GM18505 (cell line): Measurements from ENCODE around the gene BORCS8.

Experiments
- ATAC-seq: cut with Tn5 transposase; IDR thresholded peaks from one replicate; pipeline ENCODE4 v1.9.1; 2021; ENCODE audit not compliant: unreplicated experiment
- POLR2A ChIP-seq: IDR thresholded peaks from 4 replicates; pipeline ENCODE4 v1.6.1; 2011; ENCODE audit warnings: borderline replicate concordance; ENCODE audit not compliant: insufficient read depth, insufficient read length; ENCODE audit errors: extremely low read depth

The BORCS8 gene

DNA sequence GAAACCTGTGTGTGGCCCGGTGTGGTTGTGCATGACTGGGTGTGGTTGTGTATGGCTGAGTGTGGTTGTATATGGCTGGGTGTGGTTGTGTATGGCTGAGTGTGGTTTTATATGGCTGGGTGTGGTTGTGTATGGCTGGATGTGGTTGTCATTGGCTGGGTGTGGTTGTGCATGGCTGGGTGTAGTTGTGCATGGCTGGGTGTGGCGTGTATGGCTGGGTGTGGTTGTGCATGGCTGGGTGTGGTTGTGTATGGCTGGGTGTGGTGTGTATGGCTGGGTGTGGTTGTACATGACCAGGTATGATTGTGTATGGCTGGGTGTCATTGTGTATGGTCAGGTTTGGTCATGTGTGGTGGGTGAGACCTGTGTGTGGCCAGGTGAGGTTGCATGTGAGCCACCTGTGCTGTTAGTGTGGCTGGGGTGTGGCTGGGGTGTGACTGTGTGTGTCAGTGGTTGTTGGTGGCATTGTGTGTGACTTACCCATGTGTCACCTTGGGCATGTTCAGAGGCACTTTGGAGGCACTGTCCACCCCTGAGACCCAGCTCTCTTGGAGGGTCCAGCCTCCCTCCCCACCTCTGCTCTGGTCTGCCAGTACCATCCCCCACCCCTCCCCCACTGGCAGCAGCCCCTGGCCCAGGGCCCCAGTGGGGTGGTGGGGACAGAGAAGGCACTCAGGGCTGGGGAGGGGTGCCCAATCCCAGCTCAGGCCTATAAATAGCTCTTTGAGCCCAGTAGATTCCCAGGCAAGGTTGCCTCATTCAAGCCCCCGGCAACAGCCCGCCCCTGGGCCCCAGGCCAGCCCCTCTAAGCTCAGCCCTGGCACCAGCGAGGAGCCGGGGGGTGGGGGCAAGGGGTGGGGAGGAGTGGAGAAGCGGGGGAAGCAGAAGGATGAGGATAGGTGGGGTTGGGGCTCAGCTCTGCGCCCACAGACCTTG lies 16.0 kb upstream of the BORCS8 start:
- no peak for TF ChIP-seq POLR2A
- no peak for ATAC-seq

DNA sequence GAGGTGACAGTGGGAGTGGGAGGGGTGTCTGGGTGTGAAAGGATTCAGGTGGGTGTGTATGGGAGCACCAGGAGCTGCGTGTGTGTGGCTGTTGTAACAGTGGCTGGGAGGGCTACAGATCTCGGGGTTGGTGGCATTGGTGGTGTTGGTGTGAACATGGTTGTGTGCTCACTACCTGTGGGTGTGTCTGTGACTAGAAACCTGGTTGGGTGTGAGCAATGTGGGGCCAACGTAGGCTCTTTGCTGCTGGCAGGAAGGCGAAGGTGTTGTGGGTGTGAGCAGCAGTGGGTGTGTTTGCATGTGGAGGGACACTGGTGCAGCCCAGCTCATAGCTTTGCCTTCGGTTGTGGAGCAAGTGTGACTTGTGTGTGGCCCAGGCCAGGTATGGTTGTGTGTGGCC lies 15.0 kb upstream of the BORCS8 start:
- ATAC-seq = no peak
- no peak for TF ChIP-seq POLR2A

DNA sequence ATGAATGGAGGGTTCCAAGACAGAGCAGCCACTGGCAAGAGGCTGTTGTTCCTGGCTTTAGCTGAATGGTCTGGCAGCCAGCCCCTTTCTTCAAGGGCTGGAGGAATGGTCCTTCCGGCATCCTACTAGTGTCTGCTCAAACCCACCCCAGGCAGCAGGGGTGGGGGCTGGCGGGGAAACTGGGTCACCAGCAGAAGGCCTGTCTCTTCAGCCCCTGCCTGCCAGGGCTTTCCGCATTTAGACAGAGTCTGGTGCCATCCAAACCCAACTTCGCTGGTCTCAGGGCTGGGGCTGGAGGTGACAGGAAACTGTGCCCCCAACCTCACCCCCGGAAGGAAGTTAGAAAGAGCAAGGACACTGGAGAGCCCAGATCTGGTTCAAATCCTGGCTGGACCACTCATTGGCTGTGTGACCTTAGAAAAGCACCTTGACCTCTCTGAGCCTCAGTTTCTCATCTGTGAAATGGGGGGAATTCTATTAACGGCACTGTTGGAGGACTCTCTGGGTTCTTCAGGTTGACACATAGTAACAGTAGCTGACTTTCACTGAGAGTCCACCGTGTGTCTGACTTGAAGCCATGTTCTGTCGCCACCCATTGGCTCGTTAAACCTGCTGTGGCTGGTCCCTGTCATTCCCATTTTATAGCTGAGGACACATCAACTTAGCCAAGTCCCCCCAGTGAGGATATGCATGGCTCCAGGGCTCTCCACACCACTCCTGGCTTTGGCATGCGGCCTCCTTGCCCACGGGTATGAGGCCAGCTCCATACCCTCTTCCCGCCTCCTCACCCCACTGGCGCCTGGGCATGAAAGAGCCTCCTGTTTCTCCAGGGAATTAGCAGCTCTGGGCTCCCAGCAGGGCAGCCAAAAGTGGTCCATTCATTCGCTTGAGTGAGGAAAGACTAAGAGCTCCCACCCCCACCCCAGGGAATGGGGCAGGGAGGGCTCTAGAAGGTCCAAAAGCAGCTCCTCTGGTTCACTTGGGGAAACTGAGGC lies 13.8 kb upstream of the BORCS8 start:
- no peak for ATAC-seq
- TF ChIP-seq POLR2A = no peak

DNA sequence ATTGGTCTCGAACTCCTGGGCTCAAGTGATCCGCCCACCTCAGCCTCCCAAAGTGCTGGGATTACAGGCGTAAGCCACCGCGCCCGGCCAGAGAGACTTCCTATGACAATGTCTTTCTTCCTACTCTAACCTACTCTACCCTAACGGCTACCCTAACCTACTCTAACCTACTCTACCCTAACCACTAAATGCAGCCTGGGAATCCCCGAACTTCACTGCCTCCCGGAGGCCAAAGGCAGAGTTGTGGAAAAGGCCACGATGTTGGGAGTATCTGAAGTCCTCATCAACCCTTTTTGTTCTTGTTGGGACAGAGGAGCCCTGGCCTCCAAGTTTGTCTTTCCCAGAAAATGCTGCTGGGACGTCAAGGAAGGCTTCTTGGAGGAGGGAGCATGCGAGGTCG lies 12.2 kb upstream of the BORCS8 start:
- no peak for ATAC-seq
- no peak for TF ChIP-seq POLR2A

DNA sequence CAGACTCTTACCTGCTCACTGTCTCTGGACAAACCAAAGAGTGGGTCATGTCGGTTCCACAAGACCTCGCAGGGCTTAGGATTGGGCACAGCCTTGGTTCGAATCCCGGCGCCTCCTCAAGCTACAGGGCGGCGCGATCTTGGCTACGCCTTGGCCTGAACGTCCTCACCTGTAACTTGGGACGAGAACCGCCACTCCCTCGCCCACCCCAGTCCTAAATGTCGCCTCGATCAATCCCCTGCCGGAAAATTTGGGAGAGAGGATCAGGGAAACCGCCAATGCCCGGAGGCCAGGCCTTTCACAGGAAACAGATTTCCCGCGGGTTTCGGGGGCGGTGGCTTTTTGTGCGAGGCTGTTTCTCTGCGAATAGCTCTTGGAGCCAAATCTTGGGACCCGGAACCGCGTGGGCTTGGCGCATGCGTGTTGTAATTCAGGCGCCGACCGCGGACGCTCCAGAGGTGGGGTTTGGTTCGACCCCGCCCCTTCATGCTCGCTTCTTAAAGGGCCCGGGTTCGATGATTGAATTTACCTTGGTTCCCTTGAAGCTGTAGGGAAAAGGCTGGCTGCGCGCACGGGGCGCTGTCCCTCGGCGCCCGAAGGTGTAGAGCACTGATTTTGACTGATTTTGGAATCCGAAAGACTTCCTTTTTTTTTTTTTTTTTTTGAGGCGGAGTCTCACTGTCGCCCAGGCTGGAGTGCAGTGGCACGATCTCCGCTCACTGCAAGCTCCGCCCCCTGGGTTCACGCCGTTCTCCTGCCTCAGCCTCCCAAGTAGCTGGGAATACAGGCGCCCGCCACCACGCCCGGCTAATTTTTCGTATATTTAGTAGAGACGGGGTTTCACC lies 11.3 kb upstream of the BORCS8 start, which contains the start of gene NR2C2AP:
Gene NR2C2AP, minus strand, starts transcription at position 403 of the 845 bp plus-strand sequence. Its CDS starts 354 bp downstream, at position 49.
- ATAC-seq = peak; percentile 66
- peak; percentile 68 for TF ChIP-seq POLR2A

DNA sequence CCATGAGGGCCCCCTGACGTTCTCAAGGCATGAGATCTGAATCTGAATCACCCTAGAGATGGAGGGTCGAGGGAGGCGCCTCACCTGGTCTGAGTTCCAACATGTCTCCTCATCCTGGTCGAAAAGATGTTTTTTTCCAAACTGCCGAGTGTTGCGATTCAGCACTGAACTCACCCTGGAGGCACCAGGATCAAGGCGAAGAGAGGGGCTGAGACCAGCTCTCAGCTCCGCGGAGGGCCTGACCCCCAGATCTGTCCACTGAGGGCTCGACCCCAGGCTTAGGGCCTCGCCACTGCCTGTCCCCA lies 10.7 kb upstream of the BORCS8 start:
- ATAC-seq = no peak
- no peak for TF ChIP-seq POLR2A

DNA sequence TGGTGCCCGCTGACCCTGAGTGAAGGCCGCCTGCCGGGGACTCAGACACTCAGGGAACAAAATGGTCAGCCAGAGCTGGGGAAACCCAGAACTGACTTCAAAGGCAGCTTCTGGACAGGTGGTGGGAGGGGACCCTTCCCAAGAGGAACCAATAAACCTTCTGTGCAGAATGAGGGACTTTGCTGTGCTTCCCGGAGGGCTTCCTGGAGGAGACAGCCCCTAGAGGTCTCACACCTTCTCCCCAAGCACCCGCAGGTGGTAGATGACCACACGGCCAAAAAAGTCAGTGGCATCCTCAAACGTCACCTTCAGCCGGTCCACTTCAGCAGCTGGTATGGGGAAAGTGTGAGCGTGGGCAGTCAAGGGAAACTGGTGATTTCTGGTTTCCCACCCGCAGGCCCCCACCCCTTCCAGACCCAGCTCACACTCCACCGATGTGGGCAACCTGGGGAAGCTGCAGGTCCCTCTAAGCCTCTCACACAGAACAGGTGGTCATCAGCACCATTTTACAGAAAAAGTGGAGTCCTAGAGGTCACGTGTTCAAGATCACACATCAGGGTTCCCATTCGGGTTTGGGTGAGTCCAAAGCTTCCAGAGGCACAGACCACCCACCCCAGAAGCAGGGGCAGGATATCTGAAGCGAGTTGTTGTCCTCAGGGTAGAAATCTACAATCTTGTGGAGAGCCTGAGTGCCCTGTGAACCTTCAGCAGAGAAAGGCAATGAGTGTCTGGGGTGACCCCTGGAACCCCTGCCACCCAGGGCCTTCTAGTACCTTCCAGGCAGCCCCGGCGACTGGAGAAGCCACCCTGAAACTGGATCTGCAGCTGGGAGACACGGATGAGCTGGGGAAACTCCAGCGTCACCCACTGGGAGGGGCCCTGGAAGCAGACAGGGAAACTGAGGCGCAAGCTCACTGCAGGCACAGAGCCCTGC lies 10.0 kb upstream of the BORCS8 start:
- no peak for TF ChIP-seq POLR2A
- no peak for ATAC-seq

DNA sequence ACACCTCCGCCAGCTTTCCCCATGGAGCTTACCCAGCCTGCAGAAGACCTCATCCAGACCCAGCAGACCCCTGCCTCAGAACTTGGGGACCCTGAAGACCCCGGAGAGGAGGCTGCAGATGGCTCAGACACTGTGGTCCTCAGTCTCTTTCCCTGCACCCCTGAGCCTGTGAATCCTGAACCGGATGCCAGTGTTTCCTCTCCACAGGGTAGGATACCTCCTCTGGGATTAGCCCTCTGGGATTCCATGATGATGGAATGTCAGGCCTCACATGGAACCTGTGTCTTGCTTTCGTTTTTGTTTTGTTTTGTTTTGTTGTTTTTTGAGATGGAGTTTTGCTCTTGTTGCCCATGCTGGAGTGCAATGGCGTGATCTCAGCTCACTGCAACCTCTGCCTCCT lies 2.0 kb upstream of the BORCS8 start:
- ATAC-seq = no peak
- no peak for TF ChIP-seq POLR2A

DNA sequence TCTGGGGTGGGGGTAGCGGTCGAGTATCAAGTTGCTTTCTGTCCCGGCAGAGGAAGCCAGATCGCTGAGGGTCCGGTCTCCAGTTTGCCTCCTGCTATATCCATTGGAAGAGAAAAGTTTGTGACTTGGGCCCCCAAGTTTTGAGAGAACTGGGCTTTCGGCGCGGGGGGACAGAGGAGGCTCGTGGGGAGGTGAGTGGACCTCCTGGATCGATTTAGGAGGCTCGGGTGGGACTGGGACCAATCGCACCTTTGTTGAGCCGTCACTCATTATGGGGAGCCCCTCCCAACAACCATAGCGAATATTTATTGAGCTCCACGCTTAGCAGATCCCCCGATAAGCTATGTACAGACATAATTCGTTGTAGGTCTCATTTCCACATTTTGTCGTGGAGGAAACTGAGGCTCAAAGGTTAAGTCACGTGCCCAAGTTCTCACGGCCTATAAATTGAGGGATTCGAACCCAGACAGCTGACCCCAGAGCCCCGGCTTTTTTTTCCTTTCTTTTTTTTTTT lies 1.0 kb upstream of the BORCS8 start:
- TF ChIP-seq POLR2A = peak; percentile 59
- ATAC-seq = no peak

DNA sequence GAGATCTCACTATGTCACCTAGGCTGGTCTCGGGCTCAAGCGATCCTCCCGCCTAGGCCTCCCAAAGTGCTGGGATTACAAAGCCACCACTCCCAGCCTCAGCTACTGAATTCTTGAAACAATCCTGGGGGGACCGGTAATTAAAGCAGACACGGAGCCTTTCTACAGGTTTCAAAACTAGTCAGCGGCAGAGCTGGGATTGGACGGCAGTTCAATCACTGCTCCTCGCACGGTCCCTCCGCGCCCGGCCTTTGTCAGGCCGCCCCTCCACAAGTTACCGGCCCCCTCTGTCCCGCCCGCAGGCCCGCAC lies 229 bp downstream of the BORCS8 start:
- ATAC-seq = peak; percentile 1
- TF ChIP-seq POLR2A = no peak

DNA sequence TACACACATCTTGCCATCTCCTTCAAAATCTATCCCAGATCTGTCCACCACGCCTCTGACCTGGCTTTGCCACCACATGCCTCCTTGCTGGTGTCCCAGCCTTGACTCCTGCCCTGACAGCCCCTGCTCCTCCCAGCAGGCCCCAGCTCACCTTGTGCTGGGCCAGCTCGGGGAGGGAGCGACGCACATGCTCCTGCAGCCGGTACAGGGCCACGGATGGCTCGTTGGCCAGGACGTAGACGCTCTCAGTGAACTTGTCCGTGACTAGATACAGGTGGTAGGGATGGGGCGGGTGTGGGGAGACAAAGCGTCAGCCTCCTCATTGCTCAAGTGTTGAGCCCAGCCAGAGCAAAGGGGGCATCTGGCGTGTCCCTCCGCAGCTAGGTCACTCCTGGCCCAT lies 5.2 kb downstream of the BORCS8 start:
- no peak for TF ChIP-seq POLR2A
- no peak for ATAC-seq
